Measurements from ENCODE around the gene TACR3.
"Not testable (repeated sequence)": the region's sequence is repeated elsewhere in the genome, so short reads cannot be mapped to it uniquely, and the experiment has no call there.

Gene TACR3

DNA sequence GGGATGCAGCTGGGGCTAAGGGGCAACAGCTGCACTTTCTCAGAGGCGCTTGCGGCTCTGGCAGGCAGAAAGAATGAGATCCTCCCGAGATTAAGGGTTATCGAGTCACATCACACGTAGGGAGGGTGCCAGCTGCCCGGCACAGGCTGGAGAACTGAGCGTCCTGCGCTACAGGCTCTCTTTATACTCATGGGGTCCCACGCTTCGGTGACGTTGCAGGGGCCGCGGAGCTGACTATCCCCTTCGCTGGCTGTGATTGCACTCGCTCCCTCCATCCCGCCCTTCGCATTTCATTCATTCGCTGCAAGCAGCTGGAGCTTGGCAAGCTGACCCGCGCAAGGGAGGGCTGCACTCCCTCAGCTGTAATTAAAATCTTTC, at the start of gene TACR3:
Gene TACR3 (minus strand): TSS at position 156 of the 378 bp plus-strand sequence. CDS start 310 bp downstream, outside the sequence.
- DNase-seq (ENCODE audit: low read depth), result no peak

- DNase-seq (ENCODE audit: low read depth), result no peak
Observed at GRCh38 chr4:103757631-103758030, 37.8 kb upstream of the TACR3 start.

DNA sequence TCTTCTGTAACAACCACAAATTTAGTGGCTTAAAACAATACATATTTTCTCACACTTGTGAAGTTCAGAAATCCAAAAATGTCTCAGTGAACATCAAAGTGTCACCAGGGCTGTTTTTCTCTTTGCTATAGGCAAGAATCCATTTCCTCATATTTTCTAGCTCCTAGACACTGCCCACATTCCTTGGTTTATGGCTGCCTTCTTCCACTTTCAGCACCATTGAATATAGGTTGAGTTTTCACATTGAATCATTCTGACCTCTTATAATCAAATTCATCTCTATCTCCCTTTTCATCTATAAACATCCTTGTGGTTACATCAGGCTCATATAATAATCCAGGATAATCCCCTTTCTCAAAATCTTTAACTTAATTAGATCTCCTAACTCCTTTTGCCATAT, 37.0 kb upstream of the TACR3 start:
- no peak for DNase-seq (ENCODE audit: low read depth)

DNA sequence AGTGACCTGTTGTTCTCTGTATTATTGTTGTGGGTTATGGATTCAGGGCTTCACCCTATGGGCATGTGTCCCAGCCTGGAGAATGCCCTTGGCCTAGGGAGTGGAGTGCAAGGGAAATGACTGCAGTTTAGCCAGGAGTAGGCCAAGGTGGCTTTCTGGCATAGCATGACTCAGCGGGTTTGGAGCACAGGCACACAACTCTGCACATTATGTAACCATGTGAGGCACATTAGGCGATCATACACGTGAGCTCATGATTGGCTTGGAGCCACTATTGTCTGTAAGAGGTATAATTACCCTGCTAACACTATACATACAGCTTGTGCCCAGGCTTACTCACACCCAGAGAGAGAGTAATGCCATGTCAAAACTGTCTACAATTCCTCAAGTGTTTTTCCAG, 35.1 kb upstream of the TACR3 start:
- DNase-seq (ENCODE audit: low read depth), result no peak

- DNase-seq (ENCODE audit: low read depth), result no peak
Observed at GRCh38 chr4:103753868-103754653, 34.3 kb upstream of the TACR3 start.

DNA sequence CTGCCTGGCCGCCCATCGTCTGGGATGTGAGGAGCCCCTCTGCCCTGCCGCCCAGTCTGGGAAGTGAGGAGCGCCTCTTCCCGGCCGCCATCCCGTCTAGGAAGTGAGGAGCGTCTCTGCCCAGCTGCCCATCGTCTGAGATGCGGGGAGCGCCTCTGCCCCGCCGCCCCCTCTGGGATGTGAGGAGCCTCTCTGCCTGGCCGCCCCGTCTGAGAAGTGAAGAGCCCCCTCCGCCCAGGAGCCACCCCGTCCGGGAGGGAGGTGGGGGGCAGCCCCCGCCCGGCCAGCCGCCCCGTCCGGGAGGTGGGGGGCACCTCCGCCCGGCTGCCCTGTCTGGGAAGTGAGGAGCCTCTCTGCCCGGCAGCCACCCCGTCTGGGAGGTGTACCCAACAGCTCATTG, 3.4 kb upstream of the TACR3 start:
- not testable (repeated sequence) for DNase-seq (ENCODE audit: low read depth)

- DNase-seq (ENCODE audit: low read depth), result no peak
Observed at GRCh38 chr4:103721251-103721650, 1.5 kb upstream of the TACR3 start.

- no peak for DNase-seq (ENCODE audit: low read depth)
Observed at GRCh38 chr4:103720661-103721060, 876 bp upstream of the TACR3 start.

DNA sequence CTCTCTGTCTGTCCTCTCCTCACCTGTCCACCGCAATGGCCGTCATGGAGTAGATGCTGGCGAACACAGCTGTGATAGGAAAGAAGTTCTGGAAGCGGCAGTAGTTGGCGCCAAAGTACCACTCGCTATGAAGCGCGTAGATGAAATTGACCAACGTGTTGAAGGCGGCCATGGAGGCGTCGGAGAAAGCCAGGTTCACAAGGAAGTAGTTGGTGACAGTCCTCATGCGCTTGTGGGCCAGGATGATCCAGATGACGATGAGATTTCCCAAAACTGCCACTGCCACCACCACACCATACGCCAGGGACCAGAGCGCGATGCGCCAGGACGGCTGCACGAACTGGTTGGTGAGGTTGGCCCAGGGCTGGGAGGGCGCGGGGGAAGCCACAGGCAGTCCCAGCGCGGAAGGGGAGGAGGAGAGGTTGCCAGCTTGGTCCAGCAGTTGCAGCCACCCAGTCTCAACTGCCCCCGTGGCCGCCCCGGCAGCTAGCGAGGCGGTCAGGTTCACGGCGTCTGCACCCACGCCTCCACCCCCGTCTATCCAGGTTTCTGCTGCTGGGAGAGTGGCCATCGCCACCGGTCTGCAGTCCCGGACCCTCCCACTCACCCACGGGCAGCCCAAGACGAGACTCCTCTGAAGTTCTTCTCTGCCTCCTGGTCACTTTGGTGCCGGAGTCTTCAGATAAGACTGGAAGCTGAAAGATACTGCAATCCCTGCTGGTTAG, 518 bp downstream of the TACR3 start:
- DNase-seq (ENCODE audit: low read depth), result no peak

GRCh38 chr4:103692615-103693014, 27.2 kb downstream of the TACR3 start:
- no peak for DNase-seq (ENCODE audit: low read depth)

GRCh38 chr4:103673983-103674382, 45.8 kb downstream of the TACR3 start:
- DNase-seq (ENCODE audit: low read depth), result no peak

DNA sequence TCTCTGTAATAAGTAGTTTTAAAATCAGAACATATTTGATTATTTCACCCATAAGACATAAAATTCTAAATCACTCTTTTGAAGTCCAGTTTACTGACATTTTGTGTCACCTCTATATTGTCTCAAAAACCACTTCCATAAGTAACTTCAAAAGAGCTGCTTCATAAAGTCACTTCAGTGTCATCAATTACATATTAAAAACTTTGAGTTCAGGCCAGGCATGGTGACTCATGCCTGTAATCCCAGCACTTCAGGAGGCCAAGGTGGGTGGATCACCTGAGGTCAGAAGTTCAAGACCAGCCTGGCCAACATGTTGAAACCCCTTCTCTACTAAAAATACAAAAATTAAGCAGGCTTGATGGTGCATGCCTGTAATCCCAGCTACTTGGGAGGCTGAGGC, 53.0 kb downstream of the TACR3 start:
- not testable (repeated sequence) for DNase-seq (ENCODE audit: low read depth)

GRCh38 chr4:103664436-103665075, 55.2 kb downstream of the TACR3 start:
- no peak for DNase-seq (ENCODE audit: low read depth)

DNA sequence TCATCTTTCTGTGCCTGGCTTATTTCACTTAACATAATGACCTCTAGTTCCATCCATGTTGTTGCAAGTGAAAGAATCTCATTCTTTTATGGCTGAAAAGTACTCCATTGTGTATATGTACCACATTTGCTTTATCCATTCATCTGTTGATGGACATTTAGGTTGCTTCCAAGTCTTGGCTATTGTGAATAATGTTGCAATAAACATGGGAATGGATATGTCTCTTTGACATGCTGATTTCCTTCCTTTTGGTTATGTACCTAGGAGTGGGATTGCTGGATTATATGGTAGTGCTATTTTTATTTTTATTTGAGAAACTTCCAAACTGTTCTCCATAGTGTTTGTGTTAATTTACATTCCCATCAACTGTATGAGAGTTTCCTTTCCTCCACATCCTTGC, 71.2 kb downstream of the TACR3 start:
- no peak for DNase-seq (ENCODE audit: low read depth)

DNA sequence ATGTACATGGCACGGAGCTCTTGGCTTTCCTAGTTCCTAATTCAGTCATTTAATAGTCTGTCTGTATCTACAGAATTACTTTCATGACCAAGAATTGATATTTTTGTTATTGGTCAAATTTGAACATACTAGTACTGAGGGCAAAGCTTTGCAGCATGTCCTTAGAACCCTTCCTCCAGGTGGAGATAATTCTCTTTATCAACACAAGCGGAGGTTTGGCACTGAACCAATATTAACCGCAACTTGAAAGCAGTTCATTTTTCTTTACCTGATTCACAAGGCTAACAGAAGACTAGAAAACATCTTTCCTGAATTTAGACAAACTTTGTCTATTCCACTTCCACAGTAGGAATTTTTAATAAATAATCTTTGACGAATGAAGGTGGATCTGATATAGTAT, 73.8 kb downstream of the TACR3 start:
- no peak for DNase-seq (ENCODE audit: low read depth)

GRCh38 chr4:103634236-103634635, 85.5 kb downstream of the TACR3 start:
- no peak for DNase-seq (ENCODE audit: low read depth)

- DNase-seq (ENCODE audit: low read depth), result no peak
Observed at GRCh38 chr4:103626296-103626695, 93.5 kb downstream of the TACR3 start.

GRCh38 chr4:103591841-103592240, 127.9 kb downstream of the TACR3 start:
- DNase-seq (ENCODE audit: low read depth), result no peak

DNA sequence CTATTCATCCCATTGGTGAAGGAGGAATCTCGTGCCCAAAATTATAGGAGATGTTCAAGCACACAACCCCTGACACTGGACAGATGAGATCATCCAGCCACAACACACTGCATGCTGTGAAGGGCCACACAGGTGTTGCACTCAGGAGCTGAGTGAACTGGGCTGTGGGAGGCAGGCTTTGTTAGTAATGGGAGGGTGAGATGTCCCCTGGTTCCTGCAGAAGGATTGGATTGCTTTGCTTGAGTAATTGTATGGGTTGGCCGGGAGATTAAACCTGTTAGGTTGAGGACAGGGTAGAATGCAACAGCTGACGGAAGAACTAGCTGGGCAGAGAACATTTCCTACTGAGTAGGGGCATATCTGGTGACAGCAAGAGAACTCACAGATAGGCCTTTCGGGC, 152.2 kb downstream of the TACR3 start:
- DNase-seq (ENCODE audit: low read depth), result no peak

DNA sequence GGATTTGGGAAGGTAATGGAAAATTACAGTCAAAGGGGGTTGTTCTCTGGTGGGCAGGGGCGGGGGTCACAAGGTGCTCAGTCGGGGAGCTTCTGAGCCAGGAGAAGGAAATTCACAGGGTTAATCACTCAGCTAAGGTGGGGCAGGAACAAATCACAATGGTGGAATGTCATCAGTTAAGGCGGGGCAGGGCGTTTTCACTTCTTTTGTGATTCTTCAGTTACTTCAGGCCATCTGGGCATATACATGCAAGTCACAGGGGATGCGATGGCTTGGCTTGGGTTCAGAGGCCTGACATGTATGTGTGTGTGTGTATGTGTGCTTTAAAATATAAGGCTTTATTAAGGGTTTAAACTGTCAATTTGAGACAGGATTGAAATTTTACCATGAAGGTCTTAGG, 160.6 kb downstream of the TACR3 start:
- DNase-seq (ENCODE audit: low read depth), result not testable (repeated sequence)
